GM12878 (cell line): Measurements from ENCODE around the gene AIF1. TPM values are rescaled to one million over a fixed set of nuclear protein-coding genes. Genes with fewer than 3 reads are reported as not detected.

Experiments
- ATAC-seq: fragments of 200-7000 bp; cut with Tn5 transposase; 3 replicates; pipeline ENCODE4 v1.9.1; 2020; ENCODE audit warnings: mild to moderate bottlenecking, moderate library complexity
- BruUV-seq: library from RNA; stranded (reverse); fragments of 400-500 nt; replicated peaks from 2 replicates; lab custom pipeline; 2021; lab: Mats Ljungman, UMichigan
- CTCF ChIA-PET: fragments of 300-600 bp; sonication (Branson Sonifier 250); formaldehyde crosslinking; extraction: SDS; loops from one replicate; lab custom pipeline; 2021; ENCODE audit warnings: inconsistent platforms; lab: Yijun Ruan, JAX
- POLR2A ChIA-PET: fragments of 350-600 bp; formaldehyde crosslinking; extraction: SDS; loops from one replicate; lab custom pipeline; 2021; ENCODE audit warnings: inconsistent platforms; lab: Charles Lee
- RAD21 ChIA-PET: fragments of 300-600 bp; sonication (Branson Sonifier 250); formaldehyde crosslinking; loops from one replicate; lab custom pipeline; 2023; ENCODE audit warnings: antibody characterized with exemption; ENCODE audit not compliant: unreplicated experiment; lab: Charles Lee
- SMC1A ChIA-PET: fragments of 300-600 bp; sonication (Branson Sonifier 250); formaldehyde crosslinking; loops from one replicate; lab custom pipeline; 2023; ENCODE audit not compliant: unreplicated experiment, uncharacterized antibody; lab: Charles Lee
- DNase-seq: peaks from one replicate; pipeline ENCODE4 v3.0.0-alpha.2; 2011; ENCODE audit warnings: low read depth, low spot score
- FAIRE-seq: peaks from 3 replicates; lab custom pipeline; 2011; peaks lifted over from hg19 to GRCh38; lab: Jason Lieb, UNC
- H2AFZ ChIP-seq: 2 replicates; pipeline ENCODE4 v1.6.0; 2011; ENCODE audit warnings: low read depth, low read length, control low read depth; ENCODE audit not compliant: control insufficient read depth
- H3K27ac ChIP-seq: 2 replicates; pipeline ENCODE4 v1.5.1; 2011; ENCODE audit warnings: control low read depth; ENCODE audit not compliant: control insufficient read depth, insufficient read depth
- H3K27me3 ChIP-seq, 2 experiments: replicated peaks in 1 of 2; 2 replicates each; pipeline versions ENCODE4 v1.6.0 to v1.6.1; 2011; ENCODE audit warnings: low read length in 1 of 2; ENCODE audit not compliant: control insufficient read depth in 2 of 2, insufficient read depth in 2 of 2
- H3K36me3 ChIP-seq, 2 experiments: 2 replicates each; pipeline ENCODE4 v1.5.1; 2011; ENCODE audit warnings: low read length in 1 of 2; ENCODE audit not compliant: control insufficient read depth in 2 of 2, insufficient read depth in 2 of 2
- H3K4me1 ChIP-seq: 2 replicates; pipeline ENCODE4 v1.6.1; 2011; ENCODE audit warnings: mild to moderate bottlenecking, low read length, moderate library complexity, mixed read lengths; ENCODE audit not compliant: control insufficient read depth, insufficient read depth
- H3K4me2 ChIP-seq: 2 replicates; pipeline ENCODE4 v1.6.0; 2011; ENCODE audit warnings: control low read depth; ENCODE audit not compliant: control insufficient read depth, insufficient read depth
- H3K4me3 ChIP-seq: fragments of 200-600 bp; sonication (generic); 2 replicates; pipeline ENCODE4 v1.5.1; 2016
- H3K79me2 ChIP-seq: 2 replicates; pipeline ENCODE4 v1.6.0; 2011; ENCODE audit warnings: low read length; ENCODE audit not compliant: control insufficient read depth, insufficient read depth
- H3K9ac ChIP-seq: 2 replicates; pipeline ENCODE4 v1.8.0; 2011; ENCODE audit warnings: low read length, control low read depth, mixed read lengths; ENCODE audit not compliant: control insufficient read depth, insufficient read depth
- H3K9me3 ChIP-seq: replicated peaks from 3 replicates; pipeline ENCODE4 v1.5.1; 2011; ENCODE audit warnings: mild to moderate bottlenecking, low read length; ENCODE audit not compliant: control insufficient read depth, insufficient read depth
- H4K20me1 ChIP-seq: 2 replicates; pipeline ENCODE4 v1.6.0; 2011; ENCODE audit not compliant: control insufficient read depth, insufficient read depth
- CBFB ChIP-seq: IDR thresholded peaks from 2 replicates; pipeline ENCODE4 v1.6.1; 2016; ENCODE audit warnings: antibody characterized with exemption, low read depth
- CBX5 ChIP-seq: sonication (generic); IDR thresholded peaks from 2 replicates; pipeline ENCODE4 v1.6.1; 2016; ENCODE audit warnings: low read depth, moderate library complexity, mild to moderate bottlenecking, inconsistent platforms
- FOXM1 ChIP-seq: IDR thresholded peaks from 2 replicates; pipeline ENCODE4 v1.6.1; 2012; ENCODE audit warnings: low read depth, mild to moderate bottlenecking, inconsistent platforms, low read length, moderate library complexity
- IKZF1 ChIP-seq: fragments of 450-650 bp; conservative IDR thresholded peaks from 2 replicates; pipeline ENCODE4 v1.6.1; 2017; ENCODE audit warnings: antibody characterized with exemption, mild to moderate bottlenecking
- NR2F1 ChIP-seq: fragments of 450-650 bp; conservative IDR thresholded peaks from 2 replicates; pipeline ENCODE4 v1.6.1; 2017; ENCODE audit warnings: mild to moderate bottlenecking
- NRF1 ChIP-seq: conservative IDR thresholded peaks from 2 replicates; pipeline ENCODE4 v1.6.1; 2011; ENCODE audit warnings: mild to moderate bottlenecking, low read depth, low read length, improper control_type of control experiment
- RELA ChIP-seq: fragments of 450-650 bp; IDR thresholded peaks from 2 replicates; pipeline ENCODE4 v1.8.0; 2014; ENCODE audit warnings: borderline replicate concordance; ENCODE audit not compliant: partially characterized antibody
- SREBF1 ChIP-seq: IDR thresholded peaks from 2 replicates; pipeline ENCODE4 v1.6.1; 2012; ENCODE audit warnings: mild to moderate bottlenecking, low read length
- ZZZ3 ChIP-seq: IDR thresholded peaks from 2 replicates; pipeline ENCODE4 v1.6.1; 2011; ENCODE audit warnings: low read depth; ENCODE audit not compliant: control insufficient read depth, insufficient read length
- WGBS: methylation state at CpG from one replicate; pipeline ENCODE4 v1.1.6; 2016; ENCODE audit warnings: low lambda C conversion rate; ENCODE audit not compliant: insufficient replicate concordance, insufficient coverage; ENCODE audit errors: missing lambda C conversion rate; 5-methylcytosine and 5-hydroxymethylcytosine counted together
- in situ Hi-C: fragments of 300-500 bp; cut with MboI; formaldehyde crosslinking; loops from 9 replicates; pipeline ENCODE4 v1.14.3; 2018; ENCODE audit warnings: mixed read lengths
- intact Hi-C: fragments of 100-400 bp; cut with micrococcal nuclease; formaldehyde crosslinking; loops from one replicate; pipeline ENCODE4 v1.14.2; 2022; ENCODE audit not compliant: unreplicated experiment
- polyA plus RNA-seq, 11 experiments: library from polyadenylated mRNA; depleted of rRNA in 4 of 11; unstranded in 6 of 11; stranded (reverse) in 5 of 11; fragments of >200 nt; fragmentation: Nextera tagmentation in 4 of 11; fragmentation: Illumina TruSeq in 1 of 11; extraction: Ambion mirVana in 4 of 11; extraction: Trizol in 1 of 11; gene quantifications; 1 replicate in 1 of 11; 2 replicates in 10 of 11; pipeline versions ENCODE4 v1.2.1 to v1.2.3, GENCODE V29; 2011 to 2016; ENCODE audit warnings: inconsistent platforms in 2 of 11, missing spikeins in 2 of 11, low read depth in 1 of 11
- total RNA-seq, 4 experiments: library from RNA; depleted of rRNA in 3 of 4; stranded (reverse); fragments of >200 nt in 3 of 4; fragmentation: Illumina TruSeq in 1 of 4; extraction: Trizol in 1 of 4; gene quantifications; 2 replicates each; pipeline versions ENCODE4 v1.2.1 to v1.2.3, GENCODE V29; 2013 to 2021
- TF ChIP-seq, protein P1 (sequence below): fragments of 450-650 bp; IDR thresholded peaks from 2 replicates; pipeline ENCODE4 v1.6.1; 2016; ENCODE audit warnings: mild to moderate bottlenecking, moderate library complexity, borderline replicate concordance

The AIF1 gene
- total and polyA plus RNA-seq, 10 of the 15 experiments (the other 5 are each of a cell fraction or from before 2014, with no cell fraction given), result 1.9 to 256 (median 134) TPM

DNA sequence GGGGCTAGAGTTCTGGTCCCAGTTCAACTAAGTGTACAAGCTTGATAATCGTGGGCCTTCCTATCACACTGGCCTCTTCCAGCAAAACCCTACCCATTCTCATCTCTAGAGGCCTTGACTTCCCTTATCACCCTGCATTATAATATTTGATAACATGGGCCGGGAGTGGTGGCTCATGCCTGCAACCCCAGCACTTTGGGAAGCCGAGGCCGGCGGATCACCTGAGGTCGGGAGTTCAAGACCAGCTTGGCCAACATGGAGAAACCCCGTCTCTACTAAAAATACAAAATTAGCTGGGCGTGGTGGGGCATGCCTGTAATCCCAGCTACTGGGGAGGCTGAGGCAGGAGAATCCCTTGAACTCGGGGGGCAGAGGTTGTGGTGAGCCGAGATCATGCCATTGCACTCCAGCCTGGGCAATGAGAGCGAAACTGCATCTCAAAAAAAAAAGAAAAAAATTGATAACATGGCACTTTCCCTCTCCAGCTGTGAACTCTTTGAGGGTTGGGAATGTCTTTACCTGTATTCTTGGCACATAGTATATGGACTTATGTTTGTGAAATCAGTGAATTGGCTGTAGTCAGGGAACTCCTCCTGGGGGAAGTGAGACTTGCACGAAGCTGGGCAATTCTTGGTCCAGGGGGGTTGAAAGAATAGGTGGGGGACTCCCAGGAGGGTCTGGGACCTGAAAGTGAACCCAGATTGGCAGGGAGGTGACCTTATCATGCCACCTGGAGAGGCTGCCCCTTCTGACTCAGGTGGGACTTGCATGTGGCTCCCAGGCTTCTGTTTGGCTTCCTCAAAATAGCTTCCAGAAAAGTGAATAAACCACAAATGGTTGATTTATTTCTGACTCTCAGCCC, 46.5 kb downstream of the AIF1 start (continued):
- TF ChIP-seq RELA, result no peak
- TF ChIP-seq, protein P1, sequence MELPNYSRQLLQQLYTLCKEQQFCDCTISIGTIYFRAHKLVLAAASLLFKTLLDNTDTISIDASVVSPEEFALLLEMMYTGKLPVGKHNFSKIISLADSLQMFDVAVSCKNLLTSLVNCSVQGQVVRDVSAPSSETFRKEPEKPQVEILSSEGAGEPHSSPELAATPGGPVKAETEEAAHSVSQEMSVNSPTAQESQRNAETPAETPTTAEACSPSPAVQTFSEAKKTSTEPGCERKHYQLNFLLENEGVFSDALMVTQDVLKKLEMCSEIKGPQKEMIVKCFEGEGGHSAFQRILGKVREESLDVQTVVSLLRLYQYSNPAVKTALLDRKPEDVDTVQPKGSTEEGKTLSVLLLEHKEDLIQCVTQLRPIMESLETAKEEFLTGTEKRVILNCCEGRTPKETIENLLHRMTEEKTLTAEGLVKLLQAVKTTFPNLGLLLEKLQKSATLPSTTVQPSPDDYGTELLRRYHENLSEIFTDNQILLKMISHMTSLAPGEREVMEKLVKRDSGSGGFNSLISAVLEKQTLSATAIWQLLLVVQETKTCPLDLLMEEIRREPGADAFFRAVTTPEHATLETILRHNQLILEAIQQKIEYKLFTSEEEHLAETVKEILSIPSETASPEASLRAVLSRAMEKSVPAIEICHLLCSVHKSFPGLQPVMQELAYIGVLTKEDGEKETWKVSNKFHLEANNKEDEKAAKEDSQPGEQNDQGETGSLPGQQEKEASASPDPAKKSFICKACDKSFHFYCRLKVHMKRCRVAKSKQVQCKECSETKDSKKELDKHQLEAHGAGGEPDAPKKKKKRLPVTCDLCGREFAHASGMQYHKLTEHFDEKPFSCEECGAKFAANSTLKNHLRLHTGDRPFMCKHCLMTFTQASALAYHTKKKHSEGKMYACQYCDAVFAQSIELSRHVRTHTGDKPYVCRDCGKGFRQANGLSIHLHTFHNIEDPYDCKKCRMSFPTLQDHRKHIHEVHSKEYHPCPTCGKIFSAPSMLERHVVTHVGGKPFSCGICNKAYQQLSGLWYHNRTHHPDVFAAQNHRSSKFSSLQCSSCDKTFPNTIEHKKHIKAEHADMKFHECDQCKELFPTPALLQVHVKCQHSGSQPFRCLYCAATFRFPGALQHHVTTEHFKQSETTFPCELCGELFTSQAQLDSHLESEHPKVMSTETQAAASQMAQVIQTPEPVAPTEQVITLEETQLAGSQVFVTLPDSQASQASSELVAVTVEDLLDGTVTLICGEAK, result no peak

DNA sequence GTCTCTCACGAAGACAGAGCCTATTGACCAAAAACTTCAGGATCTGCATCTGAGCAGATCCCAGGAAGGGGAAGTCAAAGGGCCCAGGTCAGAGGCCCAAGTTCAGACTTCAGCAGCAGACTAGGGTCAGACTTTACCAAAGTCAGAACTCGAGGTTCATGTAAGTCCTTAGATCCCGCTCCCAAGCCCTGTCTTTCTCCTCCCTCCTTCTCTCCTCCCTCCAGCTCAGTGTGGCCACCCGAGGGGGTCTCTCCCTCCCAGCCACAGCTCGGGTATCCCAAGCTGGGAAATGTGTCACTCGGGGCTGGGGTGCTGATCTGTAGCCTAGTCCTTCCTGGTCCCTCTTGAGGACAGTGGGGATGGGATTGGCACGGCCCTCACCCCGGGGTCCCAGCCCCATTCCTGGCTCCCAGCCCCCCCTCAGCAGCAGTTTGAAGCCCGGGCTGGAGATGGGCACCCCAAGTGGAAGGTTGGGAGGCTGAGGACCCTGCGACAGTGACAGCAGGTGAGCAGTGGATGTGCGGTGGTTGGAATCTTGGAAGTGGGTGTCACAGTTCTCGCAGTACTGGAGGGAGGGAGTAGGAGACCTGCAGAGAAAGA, 47.2 kb downstream of the AIF1 start:
- ChIA-PET CTCF (interaction anchor here (1.5 to 2.2 kb wide), 3 partner anchors 10 to 76 kb away, joined by 3 to 19 read pairs (median 7); partner anchors contain the start of gene BAG6), POLR2A (interaction anchor here (0.5 to 5.9 kb wide), 17 partner anchors 9 to 236 kb away, joined by 3 to 107 read pairs (median 4); partner anchors contain the start of genes ABHD16A, APOM, ATP6V1G2 and BAG6), RAD21 (interaction anchor here (0.6 to 2.1 kb wide), 2 partner anchors 65 to 310 kb away, joined by 3 to 4 read pairs; partner anchors contain the start of gene DXO), SMC1A (interaction anchor here (1.0 to 2.5 kb wide), 3 partner anchors 10 to 121 kb away, joined by 6 to 14 read pairs (median 9); partner anchors contain the start of genes BAG6 and DDX39B)
- DNase-seq, result no peak
- H3K9ac ChIP-seq, result no peak overlapping the region; the same call in 1 of the 2 replicates
- 0 out of 2 replicates have a peak overlapping the region, but pooled peaks have one; percentile 26 for H3K4me3 ChIP-seq
- no peak overlapping the region for H2AFZ ChIP-seq
- no peak for FAIRE-seq
- no TSS peak for BruUV-seq
- intact Hi-C loops, result no loop called here
- H3K79me2 ChIP-seq, result peaks cover 69% of the 10 kb centered on the region
- 0 out of 2 replicates have a peak overlapping the region, but pooled peaks have one; percentile 26 for H3K4me2 ChIP-seq
- no peaks in the 10 kb centered on the region for H3K27me3 ChIP-seq
- no peaks in the 10 kb centered on the region for H4K20me1 ChIP-seq
- no peaks in the 10 kb centered on the region; the same call in 2 of the 3 replicates for H3K9me3 ChIP-seq
- WGBS, result 81% methylated on average over 10 of the region's 12 CpGs
- TF ChIP-seq FOXM1 (0 out of 2 replicates have a peak, but pooled peaks have one; percentile 40), CBX5 (no peak), NRF1 (no peak), ZZZ3 (no peak), IKZF1 (peak; percentile 54; the same call in 1 of the 2 replicates), NR2F1 (0 out of 2 replicates have a peak, but pooled peaks have one; percentile 17), SREBF1 (no peak), CBFB (no peak)
- ATAC-seq, result no peak
- peaks cover 0 to 11% of the 10 kb centered on the region in 2 experiments for H3K36me3 ChIP-seq
- in situ Hi-C loops, result no loop called here
- H3K27ac ChIP-seq, result peak overlapping the region; percentile 22
- H3K4me1 ChIP-seq, result peaks cover 47% of the 10 kb centered on the region
